Stimulated activated CD4-positive, alpha-beta T cell treated with anti-CD3 and anti-CD28 coated beads, Interleukin-2, amount 100 ng/mL, for 4 hours (primary cell): ENCODE data around the gene ZBTB9.

Experiments
- DNase-seq: peaks from one replicate; pipeline ENCODE4 v3.0.0-alpha.2; 2020; ENCODE audit warnings: low read depth

The ZBTB9 gene

GRCh38 chr6:33433544-33434191 lies 20.7 kb upstream of the ZBTB9 start:
- DNase-seq = no peak

GRCh38 chr6:33434961-33435360 lies 19.4 kb upstream of the ZBTB9 start:
- no peak for DNase-seq

DNA sequence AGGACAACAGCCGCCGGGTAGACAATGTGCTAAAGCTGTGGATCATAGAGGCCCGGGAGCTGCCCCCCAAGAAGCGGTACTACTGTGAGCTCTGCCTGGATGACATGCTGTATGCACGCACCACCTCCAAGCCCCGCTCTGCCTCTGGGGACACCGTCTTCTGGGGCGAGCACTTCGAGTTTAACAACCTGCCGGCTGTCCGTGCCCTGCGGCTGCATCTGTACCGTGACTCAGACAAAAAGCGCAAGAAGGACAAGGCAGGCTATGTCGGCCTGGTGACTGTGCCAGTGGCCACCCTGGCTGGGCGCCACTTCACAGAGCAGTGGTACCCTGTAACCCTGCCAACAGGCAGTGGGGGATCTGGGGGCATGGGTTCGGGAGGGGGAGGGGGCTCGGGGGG lies 16.7 kb upstream of the ZBTB9 start:
- no peak for DNase-seq

- DNase-seq = no peak
Observed at GRCh38 chr6:33438978-33439594, 15.3 kb upstream of the ZBTB9 start.

GRCh38 chr6:33439956-33440648 lies 14.3 kb upstream of the ZBTB9 start:
- no peak for DNase-seq

DNA sequence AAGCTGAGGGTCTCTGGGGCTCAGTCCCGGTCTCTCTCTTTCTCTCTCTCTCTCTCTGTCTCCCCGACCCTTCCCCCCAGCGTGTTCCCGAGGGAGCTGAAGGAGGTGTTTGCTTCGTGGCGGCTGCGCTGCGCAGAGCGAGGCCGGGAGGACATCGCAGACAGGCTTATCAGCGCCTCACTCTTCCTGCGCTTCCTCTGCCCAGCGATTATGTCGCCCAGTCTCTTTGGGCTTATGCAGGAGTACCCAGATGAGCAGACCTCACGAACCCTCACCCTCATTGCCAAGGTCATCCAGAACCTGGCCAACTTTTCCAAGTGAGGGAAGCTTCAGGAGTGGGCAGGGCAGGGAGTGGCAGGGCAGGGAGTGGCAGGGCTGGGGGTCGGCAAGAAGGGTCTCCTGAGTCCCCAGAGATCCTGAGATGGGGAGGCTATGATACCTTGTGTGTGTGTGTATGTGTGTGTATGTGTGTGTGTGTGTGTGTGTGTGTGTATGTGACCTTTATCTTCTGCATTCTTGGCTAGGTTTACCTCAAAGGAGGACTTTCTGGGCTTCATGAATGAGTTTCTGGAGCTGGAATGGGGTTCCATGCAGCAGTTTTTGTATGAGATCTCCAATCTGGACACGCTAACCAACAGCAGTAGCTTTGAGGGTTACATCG lies 13.6 kb upstream of the ZBTB9 start:
- DNase-seq = no peak

- no peak for DNase-seq
Observed at GRCh38 chr6:33441457-33441856, 12.9 kb upstream of the ZBTB9 start.

DNA sequence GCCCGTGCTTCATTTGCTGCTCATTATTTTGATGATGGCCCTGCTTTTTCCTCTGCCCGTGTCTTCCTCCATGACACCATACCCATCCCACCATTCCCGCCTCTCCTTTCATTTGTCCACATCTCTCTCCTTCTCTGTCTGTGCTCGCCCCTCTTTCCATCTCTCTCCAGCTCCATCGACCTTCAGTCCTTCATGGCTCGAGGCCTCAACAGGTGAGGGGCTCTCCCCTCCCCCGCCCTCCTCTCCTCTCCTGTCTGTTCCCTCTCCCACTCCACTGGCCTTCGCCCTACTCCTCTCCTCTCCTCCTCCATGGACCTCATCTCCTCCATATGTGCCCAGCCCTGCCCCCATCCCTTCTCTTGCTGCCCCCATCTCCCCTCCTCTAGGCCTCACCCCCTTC lies 12.1 kb upstream of the ZBTB9 start:
- no peak for DNase-seq

DNA sequence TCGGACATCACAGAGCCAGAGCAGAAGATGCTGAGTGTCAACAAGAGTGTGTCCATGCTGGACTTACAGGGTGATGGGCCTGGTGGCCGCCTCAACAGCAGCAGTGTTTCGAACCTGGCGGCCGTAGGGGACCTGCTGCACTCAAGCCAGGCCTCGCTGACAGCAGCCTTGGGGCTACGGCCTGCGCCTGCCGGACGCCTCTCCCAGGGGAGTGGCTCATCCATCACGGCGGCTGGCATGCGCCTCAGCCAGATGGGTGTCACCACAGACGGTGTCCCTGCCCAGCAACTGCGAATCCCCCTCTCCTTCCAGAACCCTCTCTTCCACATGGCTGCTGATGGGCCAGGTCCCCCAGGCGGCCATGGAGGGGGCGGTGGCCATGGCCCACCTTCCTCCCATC lies 11.4 kb upstream of the ZBTB9 start:
- no peak for DNase-seq

DNA sequence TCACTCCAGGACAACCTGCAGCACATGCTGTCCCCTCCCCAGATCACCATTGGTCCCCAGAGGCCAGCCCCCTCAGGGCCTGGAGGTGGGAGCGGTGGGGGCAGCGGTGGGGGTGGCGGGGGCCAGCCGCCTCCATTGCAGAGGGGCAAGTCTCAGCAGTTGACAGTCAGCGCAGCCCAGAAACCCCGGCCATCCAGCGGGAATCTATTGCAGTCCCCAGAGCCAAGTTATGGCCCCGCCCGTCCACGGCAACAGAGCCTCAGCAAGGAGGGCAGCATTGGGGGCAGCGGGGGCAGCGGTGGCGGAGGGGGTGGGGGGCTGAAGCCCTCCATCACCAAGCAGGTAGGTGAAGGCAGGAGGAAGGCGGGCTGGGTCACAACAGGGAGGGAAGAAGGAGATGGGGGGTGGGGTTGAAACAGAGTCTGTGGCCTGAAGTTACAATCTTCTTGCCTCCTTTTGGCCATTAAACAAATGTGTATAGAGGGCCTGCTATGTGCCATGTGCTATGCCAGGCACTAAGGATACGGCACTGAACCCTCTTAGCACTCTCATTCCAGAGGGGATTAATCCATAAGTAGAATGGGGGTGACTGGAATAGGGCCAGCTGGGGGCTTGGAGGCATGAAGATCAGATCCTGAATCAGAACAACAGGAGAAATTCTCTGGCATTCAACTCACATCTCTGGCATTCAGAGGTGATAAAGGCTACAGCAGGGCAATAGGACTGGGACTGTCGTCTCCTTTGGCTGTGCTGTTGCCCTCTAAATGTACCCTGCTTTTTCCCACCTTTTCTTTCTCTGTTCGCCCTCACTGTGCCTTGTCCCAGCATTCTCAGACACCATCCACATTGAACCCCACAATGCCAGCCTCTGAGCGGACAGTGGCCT lies 10.5 kb upstream of the ZBTB9 start:
- no peak for DNase-seq

GRCh38 chr6:33445119-33445603 lies 9.2 kb upstream of the ZBTB9 start:
- DNase-seq = no peak

GRCh38 chr6:33446356-33446755 lies 8.0 kb upstream of the ZBTB9 start:
- DNase-seq = no peak

- no peak for DNase-seq
Observed at GRCh38 chr6:33450434-33450833, 3.9 kb upstream of the ZBTB9 start.

DNA sequence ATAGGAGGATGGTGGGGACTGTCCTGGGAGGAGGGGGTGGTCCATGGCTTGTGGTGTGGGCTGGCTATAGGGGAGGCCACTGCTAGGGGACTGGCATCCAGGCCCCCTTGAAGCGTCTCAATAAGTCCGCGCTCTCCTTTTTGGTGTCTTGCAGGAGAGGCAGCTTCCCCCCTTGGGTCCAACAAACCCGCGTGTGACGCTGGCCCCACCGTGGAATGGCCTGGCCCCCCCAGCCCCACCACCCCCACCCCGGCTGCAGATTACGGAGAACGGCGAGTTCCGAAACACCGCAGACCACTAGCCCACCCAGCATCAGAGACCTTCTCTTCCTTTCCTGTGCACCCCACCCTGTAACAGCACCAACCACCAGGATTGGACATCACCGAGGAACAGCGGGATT lies 2.8 kb upstream of the ZBTB9 start:
- DNase-seq = no peak

DNA sequence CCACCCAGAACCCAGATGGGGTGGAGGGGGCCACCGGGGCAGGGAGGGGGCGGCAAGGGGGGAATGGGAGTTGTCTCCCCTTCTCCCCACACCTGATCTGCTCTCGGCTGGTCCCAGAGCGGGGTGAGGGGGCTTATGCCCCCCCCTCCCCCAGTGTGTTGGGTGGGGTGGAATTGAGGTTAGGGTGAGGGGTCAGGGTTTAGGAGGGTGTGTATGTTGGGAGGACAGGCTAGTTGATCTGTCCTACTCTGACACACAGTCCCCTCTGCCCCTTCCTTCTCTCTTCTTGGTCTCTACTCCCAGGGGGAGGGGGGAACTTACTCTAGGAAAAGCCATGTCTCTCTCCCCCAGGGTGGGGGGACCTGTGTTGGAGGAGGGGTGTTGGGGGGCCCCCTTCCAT lies 1.9 kb upstream of the ZBTB9 start:
- DNase-seq = no peak

GRCh38 chr6:33453393-33454008 lies 875 bp upstream of the ZBTB9 start:
- DNase-seq = no peak

DNA sequence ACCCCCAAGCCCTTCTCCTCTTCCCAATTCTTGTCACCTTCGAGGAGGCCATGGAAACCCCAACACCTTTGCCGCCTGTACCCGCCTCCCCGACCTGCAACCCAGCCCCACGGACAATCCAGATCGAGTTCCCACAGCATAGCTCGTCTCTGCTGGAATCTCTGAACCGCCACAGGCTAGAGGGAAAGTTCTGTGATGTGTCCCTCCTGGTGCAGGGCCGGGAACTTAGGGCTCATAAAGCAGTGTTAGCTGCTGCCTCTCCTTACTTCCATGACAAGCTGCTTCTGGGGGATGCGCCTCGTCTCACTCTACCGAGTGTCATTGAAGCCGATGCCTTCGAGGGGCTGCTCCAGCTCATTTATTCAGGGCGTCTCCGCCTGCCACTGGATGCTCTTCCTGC lies 675 bp downstream of the ZBTB9 start:
- DNase-seq = no peak

- no peak for DNase-seq
Observed at GRCh38 chr6:33456156-33456555, 1.8 kb downstream of the ZBTB9 start.

GRCh38 chr6:33458676-33459075 lies 4.3 kb downstream of the ZBTB9 start:
- DNase-seq = no peak

- no peak for DNase-seq
Observed at GRCh38 chr6:33459226-33459625, 4.8 kb downstream of the ZBTB9 start.

DNA sequence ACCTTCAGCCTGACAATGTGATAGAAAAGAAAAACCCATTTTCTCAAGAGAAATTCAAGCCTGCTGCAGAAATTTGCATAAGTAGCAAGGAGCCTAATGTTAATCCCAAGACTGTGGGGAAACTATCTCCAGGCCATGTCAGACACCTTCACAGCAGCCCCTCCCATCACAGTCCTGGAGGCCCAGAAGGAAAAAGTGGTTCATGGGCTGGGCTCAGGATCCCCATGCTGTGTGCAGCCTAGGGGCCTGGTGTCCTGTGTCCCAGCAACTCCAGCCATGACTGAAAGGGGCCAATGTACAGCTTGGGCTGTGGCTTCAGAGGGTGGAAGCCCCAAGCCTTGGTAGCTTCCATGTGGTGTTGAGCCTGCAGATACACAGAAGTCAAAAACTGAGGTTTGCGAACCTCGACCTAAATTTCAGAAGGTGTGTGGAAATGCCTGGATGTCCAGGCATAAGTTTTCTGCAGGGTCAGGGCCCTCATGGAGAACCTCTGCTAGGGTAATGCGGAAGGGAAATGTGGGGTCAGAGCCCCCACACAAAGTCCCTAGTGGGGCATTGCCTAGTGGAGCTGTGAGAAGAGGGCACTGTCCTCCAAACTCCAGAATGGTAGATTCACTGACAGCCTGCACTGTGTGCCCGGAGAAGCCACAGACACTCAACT lies 11.8 kb downstream of the ZBTB9 start:
- no peak for DNase-seq
